Ascending aorta (tissue), 2 donors: ENCODE measurements around the gene WDR33. TPM values are rescaled to one million over a fixed set of nuclear protein-coding genes. Genes with fewer than 3 reads are reported as not detected.

Experiments
- DNase-seq, 2 donors: peaks; one replicate each; pipeline ENCODE4 v3.0.0-alpha.2; 2019; ENCODE audit warnings: low spot score in 2 of 2
- H3K27ac ChIP-seq, 2 donors: fragments of 200-600 bp; sonication (generic); one replicate each; pipeline ENCODE4 v1.5.1; 2016 to 2017; ENCODE audit warnings: mild to moderate bottlenecking in 1 of 2
- H3K27me3 ChIP-seq: fragments of 200-600 bp; sonication (generic); one replicate; pipeline ENCODE4 v1.5.1; 2017
- H3K36me3 ChIP-seq, 2 donors: fragments of 200-600 bp; sonication (generic); one replicate each; pipeline ENCODE4 v1.5.1; 2016
- H3K4me1 ChIP-seq, 2 donors: fragments of 200-600 bp; sonication (generic); one replicate each; pipeline ENCODE4 v1.5.1; 2016 to 2017; ENCODE audit warnings: mild to moderate bottlenecking in 1 of 2
- H3K4me3 ChIP-seq, 2 donors: fragments of 200-600 bp; sonication (generic); one replicate each; pipeline ENCODE4 v1.5.1; 2016 to 2017; ENCODE audit warnings: mild to moderate bottlenecking in 1 of 2
- H3K9me3 ChIP-seq, 2 donors: fragments of 200-600 bp; sonication (generic); one replicate each; pipeline ENCODE4 v1.5.1; 2016
- CTCF ChIP-seq, 3 experiments: fragments of 200-600 bp in 2 of 3; fragments of 450-650 bp in 1 of 3; sonication (generic) in 2 of 3; IDR thresholded peaks; one replicate each; pipeline ENCODE4 v1.5.1; 2016 to 2019; ENCODE audit warnings: antibody characterized with exemption in 3 of 3, mild to moderate bottlenecking in 1 of 3, moderate library complexity in 1 of 3
- intact Hi-C: fragments of 100-400 bp; cut with DNase I; formaldehyde crosslinking; loops from one replicate; pipeline ENCODE4 v1.15.1; 2023
- total RNA-seq: library from RNA; depleted of rRNA; stranded (reverse); fragments of >200 nt; gene quantifications from one replicate; pipeline ENCODE4 v1.1.0, GENCODE V29; 2016

WDR33 gene
- total RNA-seq, 1 donor from 2014 or later, result 13.9 TPM

GRCh38 chr2:127670957-127671290, 140.0 kb downstream of the WDR33 start:
- Histone ChIP-seq H3K9me3 (no peaks in the 10 kb centered on the region), H3K4me3 (no peak overlapping the region), H3K4me1 (peaks cover 0 to 33% of the 10 kb centered on the region in 2 donors), H3K27me3 (no peaks in the 10 kb centered on the region), H3K27ac (peak overlapping the region; percentile 35 to 89), H3K36me3 (no peaks in the 10 kb centered on the region)
- TF ChIP-seq CTCF (IDR thresholded peaks at IDR 0.05), result no peak
- intact Hi-C loops, result loop anchor here (5.0 to 10.0 kb wide), 2 partner anchors 34 to 286 kb away; partner anchors contain the start of gene MAP3K2
- DNase-seq, result peak in 1 of 2 donors; percentile 60

DNA sequence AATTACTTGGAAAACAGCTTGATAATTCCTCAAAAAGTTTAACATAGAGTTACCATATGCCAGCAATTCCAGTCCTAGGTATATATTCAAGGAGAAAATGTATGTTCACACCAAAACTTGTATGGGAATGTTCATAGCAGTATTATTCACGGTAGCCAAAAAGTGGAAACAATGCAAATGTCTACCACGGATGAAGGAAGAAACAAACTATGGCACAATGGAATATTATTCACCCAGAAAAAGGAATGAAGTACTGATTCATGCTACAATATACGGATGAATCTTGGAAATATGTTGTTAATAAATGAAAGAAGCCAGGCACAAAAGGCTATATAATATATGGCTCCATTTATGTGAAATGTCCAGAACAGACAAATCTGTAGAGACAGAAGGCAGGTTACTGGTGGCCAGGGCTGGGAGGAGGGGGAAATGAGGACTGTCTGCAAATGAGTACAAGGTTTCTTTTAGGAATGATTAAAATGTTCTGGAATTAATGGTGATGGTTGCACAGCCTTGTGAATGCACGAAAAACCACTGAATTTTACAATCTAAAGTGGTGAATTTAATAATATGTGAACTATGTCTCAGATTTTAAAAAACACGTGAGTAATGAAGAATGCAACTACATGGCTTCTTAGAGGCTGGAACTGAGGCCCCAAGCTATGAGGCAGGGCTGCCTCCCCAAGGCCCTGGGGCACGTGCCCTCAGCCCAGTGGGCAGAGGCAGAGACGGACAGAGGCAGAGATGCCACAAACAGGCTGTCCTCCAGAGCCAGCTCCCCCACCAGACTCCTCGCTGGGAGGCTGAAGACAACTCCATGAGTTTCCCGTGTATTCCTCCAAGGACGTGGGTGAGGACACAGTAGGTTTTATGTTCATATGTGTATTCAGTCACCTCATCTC, 140.7 kb downstream of the WDR33 start:
- Histone ChIP-seq H3K4me3 (no peak overlapping the region), H3K27me3 (no peaks in the 10 kb centered on the region), H3K36me3 (no peaks in the 10 kb centered on the region), H3K4me1 (peaks cover 2 to 39% of the 10 kb centered on the region in 2 donors), H3K27ac (peak overlapping the region; percentile 35 to 89), H3K9me3 (no peaks in the 10 kb centered on the region)
- intact Hi-C loops, result loop anchor here (5.0 to 10.0 kb wide), 2 partner anchors 33 to 286 kb away; partner anchors contain the start of gene MAP3K2
- no peak for DNase-seq
- TF ChIP-seq CTCF (IDR thresholded peaks at IDR 0.05), result no peak

- TF ChIP-seq CTCF (IDR thresholded peaks at IDR 0.05), result no peak
- Histone ChIP-seq H3K4me1 (peaks cover 3 to 46% of the 10 kb centered on the region in 2 donors), H3K27ac (peak overlapping the region; percentile 50 to 60), H3K36me3 (no peaks in the 10 kb centered on the region), H3K27me3 (no peaks in the 10 kb centered on the region), H3K9me3 (no peaks in the 10 kb centered on the region), H3K4me3 (no peak overlapping the region)
- no peak for DNase-seq
- intact Hi-C loops, result no loop called here
Observed at GRCh38 chr2:127669056-127669455, 141.9 kb downstream of the WDR33 start.

DNA sequence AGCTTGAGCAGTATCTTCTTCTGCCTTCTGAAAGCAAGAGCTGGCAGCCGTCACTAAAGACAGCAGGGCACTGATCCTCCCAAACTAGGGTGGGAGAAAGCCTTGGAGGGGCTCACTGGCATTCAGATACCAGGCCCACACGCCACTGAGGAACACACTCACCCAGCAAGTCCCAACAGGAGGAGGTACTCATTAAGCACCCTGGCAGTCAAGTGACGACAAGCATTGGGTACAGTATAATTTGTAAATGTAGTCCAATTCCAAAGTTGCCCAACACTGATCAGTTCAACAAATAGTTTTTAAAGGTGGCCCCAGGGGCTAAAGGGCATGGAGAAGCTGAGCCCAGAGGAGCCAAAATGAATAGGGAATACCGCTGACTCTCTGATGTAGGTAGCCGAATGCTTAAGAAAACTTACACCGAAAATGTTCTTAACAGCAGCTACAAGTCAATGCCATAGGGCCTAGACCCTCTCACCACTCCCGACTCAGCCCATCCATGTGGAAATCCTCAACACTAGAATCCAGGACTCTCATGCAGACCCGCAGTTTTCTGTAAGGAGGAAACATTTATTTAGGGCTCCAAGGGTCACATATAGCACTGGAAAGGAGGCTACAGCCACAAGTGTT, 145.6 kb downstream of the WDR33 start:
- TF ChIP-seq CTCF (IDR thresholded peaks at IDR 0.05), result no peak
- no peaks in the 10 kb centered on the region for H3K9me3 ChIP-seq
- intact Hi-C loops, result no loop called here
- peak overlapping the region in 1 of 2 donors; percentile 60 for H3K4me3 ChIP-seq
- peak overlapping the region; percentile 58 to 73 for H3K27ac ChIP-seq
- H3K4me1 ChIP-seq, result peaks cover 27 to 64% of the 10 kb centered on the region in 2 donors
- H3K36me3 ChIP-seq, result no peaks in the 10 kb centered on the region
- DNase-seq, result no peak
- no peaks in the 10 kb centered on the region for H3K27me3 ChIP-seq

- no peaks in the 10 kb centered on the region for H3K9me3 ChIP-seq
- H3K36me3 ChIP-seq, result no peaks in the 10 kb centered on the region
- no peaks in the 10 kb centered on the region for H3K27me3 ChIP-seq
- intact Hi-C loops, result no loop called here
- H3K4me1 ChIP-seq, result peaks cover 28 to 64% of the 10 kb centered on the region in 2 donors
- no peak for DNase-seq
- TF ChIP-seq CTCF (IDR thresholded peaks at IDR 0.05), result no peak
- H3K4me3 ChIP-seq, result peak overlapping the region; percentile 52 to 60
- H3K27ac ChIP-seq, result peak overlapping the region; percentile 58 to 73
Observed at GRCh38 chr2:127664895-127665225, 146.1 kb downstream of the WDR33 start.
